Measurements from ENCODE around the gene PACRG.

DNA sequence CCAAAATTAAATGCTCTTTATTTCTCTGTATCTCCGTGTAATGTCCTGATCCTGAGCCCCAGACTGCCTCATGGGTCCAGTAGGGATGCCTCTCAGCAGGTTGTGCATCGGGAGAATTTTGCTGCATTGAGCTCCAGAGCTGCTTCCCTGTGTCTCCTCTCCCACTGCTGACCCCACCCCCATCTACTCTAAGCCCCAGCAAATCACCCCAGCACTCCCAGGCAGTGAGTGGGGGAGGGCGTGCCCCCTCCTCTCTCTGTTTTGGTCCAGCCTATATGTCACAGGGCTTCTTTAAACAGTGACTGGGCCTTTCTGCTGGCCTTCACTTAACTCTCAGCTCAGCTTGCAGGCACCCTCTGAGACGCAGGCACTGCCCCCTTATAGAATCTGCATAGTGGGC, 458.0 kb downstream of the PACRG start:
- no peak for TF ChIP-seq EP300 (conservative IDR thresholded peaks at IDR 0.05; ENCODE audit: poor library complexity, severe bottlenecking)
- TF ChIP-seq POLR2AphosphoS5 (IDR thresholded peaks at IDR 0.05), result no peak
- TF ChIP-seq, protein P1, sequence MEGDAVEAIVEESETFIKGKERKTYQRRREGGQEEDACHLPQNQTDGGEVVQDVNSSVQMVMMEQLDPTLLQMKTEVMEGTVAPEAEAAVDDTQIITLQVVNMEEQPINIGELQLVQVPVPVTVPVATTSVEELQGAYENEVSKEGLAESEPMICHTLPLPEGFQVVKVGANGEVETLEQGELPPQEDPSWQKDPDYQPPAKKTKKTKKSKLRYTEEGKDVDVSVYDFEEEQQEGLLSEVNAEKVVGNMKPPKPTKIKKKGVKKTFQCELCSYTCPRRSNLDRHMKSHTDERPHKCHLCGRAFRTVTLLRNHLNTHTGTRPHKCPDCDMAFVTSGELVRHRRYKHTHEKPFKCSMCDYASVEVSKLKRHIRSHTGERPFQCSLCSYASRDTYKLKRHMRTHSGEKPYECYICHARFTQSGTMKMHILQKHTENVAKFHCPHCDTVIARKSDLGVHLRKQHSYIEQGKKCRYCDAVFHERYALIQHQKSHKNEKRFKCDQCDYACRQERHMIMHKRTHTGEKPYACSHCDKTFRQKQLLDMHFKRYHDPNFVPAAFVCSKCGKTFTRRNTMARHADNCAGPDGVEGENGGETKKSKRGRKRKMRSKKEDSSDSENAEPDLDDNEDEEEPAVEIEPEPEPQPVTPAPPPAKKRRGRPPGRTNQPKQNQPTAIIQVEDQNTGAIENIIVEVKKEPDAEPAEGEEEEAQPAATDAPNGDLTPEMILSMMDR (IDR thresholded peaks at IDR 0.05; ENCODE audit: poor library complexity, severe bottlenecking), result no peak
- TF ChIP-seq EZH2 (IDR thresholded peaks at IDR 0.05; ENCODE audit: borderline replicate concordance, insufficient read depth, low read length, poor library complexity, severe bottlenecking), result no peak
- no peak for TF ChIP-seq MXI1 (conservative IDR thresholded peaks at IDR 0.05; ENCODE audit: poor library complexity, severe bottlenecking)
- TF ChIP-seq, protein P2, sequence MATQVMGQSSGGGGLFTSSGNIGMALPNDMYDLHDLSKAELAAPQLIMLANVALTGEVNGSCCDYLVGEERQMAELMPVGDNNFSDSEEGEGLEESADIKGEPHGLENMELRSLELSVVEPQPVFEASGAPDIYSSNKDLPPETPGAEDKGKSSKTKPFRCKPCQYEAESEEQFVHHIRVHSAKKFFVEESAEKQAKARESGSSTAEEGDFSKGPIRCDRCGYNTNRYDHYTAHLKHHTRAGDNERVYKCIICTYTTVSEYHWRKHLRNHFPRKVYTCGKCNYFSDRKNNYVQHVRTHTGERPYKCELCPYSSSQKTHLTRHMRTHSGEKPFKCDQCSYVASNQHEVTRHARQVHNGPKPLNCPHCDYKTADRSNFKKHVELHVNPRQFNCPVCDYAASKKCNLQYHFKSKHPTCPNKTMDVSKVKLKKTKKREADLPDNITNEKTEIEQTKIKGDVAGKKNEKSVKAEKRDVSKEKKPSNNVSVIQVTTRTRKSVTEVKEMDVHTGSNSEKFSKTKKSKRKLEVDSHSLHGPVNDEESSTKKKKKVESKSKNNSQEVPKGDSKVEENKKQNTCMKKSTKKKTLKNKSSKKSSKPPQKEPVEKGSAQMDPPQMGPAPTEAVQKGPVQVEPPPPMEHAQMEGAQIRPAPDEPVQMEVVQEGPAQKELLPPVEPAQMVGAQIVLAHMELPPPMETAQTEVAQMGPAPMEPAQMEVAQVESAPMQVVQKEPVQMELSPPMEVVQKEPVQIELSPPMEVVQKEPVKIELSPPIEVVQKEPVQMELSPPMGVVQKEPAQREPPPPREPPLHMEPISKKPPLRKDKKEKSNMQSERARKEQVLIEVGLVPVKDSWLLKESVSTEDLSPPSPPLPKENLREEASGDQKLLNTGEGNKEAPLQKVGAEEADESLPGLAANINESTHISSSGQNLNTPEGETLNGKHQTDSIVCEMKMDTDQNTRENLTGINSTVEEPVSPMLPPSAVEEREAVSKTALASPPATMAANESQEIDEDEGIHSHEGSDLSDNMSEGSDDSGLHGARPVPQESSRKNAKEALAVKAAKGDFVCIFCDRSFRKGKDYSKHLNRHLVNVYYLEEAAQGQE (IDR thresholded peaks at IDR 0.05; ENCODE audit: borderline replicate concordance), result no peak

Data from neural cell (in vitro differentiated cells).